SH-SY5Y (cell line): ENCODE data around the gene TRMT10C.

Experiments used
- GATA2 ChIP-seq: IDR thresholded peaks from 2 replicates; pipeline ENCODE4 v1.6.1; 2011; ENCODE audit warnings: mild to moderate bottlenecking, low read depth, low read length
- GATA3 ChIP-seq: IDR thresholded peaks from 2 replicates; pipeline ENCODE4 v1.6.1; 2011; ENCODE audit warnings: low read depth, mild to moderate bottlenecking, low read length, moderate library complexity

DNA sequence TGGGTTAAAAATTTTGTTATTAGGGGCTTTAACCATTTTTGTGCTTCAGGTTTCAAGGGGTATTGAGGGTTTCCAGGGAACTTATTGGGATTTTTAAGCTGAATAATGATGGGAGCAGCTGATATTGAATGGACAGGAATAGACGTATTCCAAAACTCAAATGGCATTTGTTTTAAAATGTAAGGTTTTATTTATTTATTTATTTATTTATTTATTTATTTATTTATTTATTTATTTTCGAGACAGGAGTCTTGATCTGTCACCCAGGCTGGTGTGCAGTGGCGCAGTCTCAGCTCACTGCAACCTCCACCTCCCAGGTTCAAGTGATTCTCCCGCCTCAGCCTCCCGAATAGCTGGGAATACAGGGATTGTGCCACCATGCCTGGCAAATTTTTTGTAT is 26.4 kb upstream of the TRMT10C start:
- TF ChIP-seq GATA2 = no peak
- no peak for TF ChIP-seq GATA3
